ENCODE data around the gene BPIFB3.

DNA sequence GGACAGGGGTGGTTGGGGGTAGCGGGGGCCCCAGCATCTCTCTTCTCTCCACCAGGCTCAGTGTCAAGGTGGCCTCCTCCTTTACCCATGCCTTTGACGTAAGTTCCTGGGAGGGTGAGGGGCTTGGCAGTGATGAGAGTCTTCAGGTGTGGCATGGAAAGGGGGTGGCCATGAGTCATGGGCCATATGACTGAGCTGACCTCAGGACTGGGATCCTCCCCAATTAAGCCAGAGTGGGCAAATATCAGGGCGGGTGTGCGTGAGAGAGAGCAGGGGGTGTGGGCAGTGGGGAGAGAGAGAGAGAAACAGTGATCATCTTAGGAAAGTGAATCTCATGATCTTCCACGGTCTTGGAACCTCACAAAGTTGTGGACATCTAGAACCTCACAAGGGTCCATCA is 17.5 kb downstream of the BPIFB3 start:
- TF ChIP-seq, protein P1, sequence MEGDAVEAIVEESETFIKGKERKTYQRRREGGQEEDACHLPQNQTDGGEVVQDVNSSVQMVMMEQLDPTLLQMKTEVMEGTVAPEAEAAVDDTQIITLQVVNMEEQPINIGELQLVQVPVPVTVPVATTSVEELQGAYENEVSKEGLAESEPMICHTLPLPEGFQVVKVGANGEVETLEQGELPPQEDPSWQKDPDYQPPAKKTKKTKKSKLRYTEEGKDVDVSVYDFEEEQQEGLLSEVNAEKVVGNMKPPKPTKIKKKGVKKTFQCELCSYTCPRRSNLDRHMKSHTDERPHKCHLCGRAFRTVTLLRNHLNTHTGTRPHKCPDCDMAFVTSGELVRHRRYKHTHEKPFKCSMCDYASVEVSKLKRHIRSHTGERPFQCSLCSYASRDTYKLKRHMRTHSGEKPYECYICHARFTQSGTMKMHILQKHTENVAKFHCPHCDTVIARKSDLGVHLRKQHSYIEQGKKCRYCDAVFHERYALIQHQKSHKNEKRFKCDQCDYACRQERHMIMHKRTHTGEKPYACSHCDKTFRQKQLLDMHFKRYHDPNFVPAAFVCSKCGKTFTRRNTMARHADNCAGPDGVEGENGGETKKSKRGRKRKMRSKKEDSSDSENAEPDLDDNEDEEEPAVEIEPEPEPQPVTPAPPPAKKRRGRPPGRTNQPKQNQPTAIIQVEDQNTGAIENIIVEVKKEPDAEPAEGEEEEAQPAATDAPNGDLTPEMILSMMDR (IDR thresholded peaks at IDR 0.05), result no peak
- no peak for TF ChIP-seq POLR2A (IDR thresholded peaks at IDR 0.05)

Measured in thyroid gland (tissue), 4 donors.